Cardiac atrium fibroblast (primary cell): ENCODE data around the gene CDH20. TPM values are rescaled to one million over a fixed set of nuclear protein-coding genes. Genes with fewer than 3 reads are reported as not detected.

Experiments used
- total RNA-seq: library from RNA; depleted of rRNA; stranded (reverse); fragments of >200 nt; gene quantifications from 2 replicates; pipeline ENCODE4 v1.2.3, GENCODE V29; 2015

The CDH20 gene
- 1.8 and 5.8 TPM in 2 replicates for total RNA-seq

DNA sequence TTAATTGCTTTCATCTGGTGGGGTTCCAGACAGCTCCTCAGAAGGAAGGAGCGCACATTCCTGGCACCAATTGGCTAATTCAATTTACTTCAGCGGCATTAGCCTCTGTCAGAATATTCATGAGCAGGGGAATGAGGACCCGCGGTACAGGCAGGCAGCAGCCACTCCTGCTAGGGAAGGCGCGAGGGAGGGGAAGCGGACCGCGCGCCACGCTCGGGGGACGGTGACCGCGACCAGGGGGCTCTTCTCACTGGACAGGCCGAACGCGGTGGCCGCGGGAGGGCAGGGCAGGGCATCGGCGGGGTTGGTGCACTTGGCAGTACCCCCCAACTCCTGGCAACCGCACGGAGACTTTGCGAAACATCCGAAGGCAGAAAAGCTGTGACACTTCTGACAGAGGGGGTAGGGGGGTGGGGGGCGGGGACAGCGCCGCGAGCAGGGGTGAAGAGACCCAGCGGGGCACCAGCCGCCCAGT, at the start of gene CDH20:
CDH20 (plus strand) TSS at position 160 of the 475 bp plus-strand sequence.

